ENCODE measurements around the gene COL1A2.

COL1A2 gene

DNA sequence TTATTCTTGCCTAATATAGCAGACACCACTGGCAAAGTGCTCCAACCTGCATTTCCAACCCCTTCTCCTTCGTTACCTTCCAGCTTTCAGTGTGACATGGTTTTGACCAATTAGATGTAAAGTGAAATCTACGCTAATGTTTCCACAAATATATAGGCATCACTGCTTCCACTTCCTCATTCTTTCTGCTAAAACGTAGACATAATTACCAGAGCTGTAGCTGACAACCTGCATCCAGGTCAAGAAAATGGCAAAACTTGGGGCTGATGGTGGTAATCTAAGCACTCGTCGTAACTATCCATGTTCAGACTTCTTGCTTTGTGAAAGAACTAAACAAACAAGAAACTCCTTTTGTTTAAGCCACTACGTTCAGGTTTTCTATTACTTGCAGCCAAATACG is 41.8 kb upstream of the COL1A2 start:
- TF ChIP-seq, protein P1, sequence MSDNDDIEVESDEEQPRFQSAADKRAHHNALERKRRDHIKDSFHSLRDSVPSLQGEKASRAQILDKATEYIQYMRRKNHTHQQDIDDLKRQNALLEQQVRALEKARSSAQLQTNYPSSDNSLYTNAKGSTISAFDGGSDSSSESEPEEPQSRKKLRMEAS (IDR thresholded peaks at IDR 0.05): no peak
- TF ChIP-seq FOXM1 (IDR thresholded peaks at IDR 0.05; ENCODE audit: borderline replicate concordance, low read depth) (no peak), TCF12 (IDR thresholded peaks at IDR 0.05; ENCODE audit: low read depth) (no peak), TAF1 (IDR thresholded peaks at IDR 0.05; ENCODE audit: low read depth) (no peak), RAD21 (IDR thresholded peaks at IDR 0.05; ENCODE audit: low read depth) (no peak), ZBTB7A (IDR thresholded peaks at IDR 0.05; ENCODE audit: low read depth) (no peak), EGR1 (IDR thresholded peaks at IDR 0.05) (no peak), TEAD4 (IDR thresholded peaks at IDR 0.05) (no peak), CEBPB (IDR thresholded peaks at IDR 0.05) (no peak), CREB1 (IDR thresholded peaks at IDR 0.05; ENCODE audit: low read depth) (no peak), NFIC (IDR thresholded peaks at IDR 0.05) (no peak), EP300 (IDR thresholded peaks at IDR 0.05; ENCODE audit: borderline replicate concordance) (no peak)
- TF ChIP-seq, protein P2, sequence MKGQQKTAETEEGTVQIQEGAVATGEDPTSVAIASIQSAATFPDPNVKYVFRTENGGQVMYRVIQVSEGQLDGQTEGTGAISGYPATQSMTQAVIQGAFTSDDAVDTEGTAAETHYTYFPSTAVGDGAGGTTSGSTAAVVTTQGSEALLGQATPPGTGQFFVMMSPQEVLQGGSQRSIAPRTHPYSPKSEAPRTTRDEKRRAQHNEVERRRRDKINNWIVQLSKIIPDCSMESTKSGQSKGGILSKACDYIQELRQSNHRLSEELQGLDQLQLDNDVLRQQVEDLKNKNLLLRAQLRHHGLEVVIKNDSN (IDR thresholded peaks at IDR 0.05): no peak
- TF ChIP-seq, protein P3, sequence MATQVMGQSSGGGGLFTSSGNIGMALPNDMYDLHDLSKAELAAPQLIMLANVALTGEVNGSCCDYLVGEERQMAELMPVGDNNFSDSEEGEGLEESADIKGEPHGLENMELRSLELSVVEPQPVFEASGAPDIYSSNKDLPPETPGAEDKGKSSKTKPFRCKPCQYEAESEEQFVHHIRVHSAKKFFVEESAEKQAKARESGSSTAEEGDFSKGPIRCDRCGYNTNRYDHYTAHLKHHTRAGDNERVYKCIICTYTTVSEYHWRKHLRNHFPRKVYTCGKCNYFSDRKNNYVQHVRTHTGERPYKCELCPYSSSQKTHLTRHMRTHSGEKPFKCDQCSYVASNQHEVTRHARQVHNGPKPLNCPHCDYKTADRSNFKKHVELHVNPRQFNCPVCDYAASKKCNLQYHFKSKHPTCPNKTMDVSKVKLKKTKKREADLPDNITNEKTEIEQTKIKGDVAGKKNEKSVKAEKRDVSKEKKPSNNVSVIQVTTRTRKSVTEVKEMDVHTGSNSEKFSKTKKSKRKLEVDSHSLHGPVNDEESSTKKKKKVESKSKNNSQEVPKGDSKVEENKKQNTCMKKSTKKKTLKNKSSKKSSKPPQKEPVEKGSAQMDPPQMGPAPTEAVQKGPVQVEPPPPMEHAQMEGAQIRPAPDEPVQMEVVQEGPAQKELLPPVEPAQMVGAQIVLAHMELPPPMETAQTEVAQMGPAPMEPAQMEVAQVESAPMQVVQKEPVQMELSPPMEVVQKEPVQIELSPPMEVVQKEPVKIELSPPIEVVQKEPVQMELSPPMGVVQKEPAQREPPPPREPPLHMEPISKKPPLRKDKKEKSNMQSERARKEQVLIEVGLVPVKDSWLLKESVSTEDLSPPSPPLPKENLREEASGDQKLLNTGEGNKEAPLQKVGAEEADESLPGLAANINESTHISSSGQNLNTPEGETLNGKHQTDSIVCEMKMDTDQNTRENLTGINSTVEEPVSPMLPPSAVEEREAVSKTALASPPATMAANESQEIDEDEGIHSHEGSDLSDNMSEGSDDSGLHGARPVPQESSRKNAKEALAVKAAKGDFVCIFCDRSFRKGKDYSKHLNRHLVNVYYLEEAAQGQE (IDR thresholded peaks at IDR 0.05; ENCODE audit: low read depth): no peak

DNA sequence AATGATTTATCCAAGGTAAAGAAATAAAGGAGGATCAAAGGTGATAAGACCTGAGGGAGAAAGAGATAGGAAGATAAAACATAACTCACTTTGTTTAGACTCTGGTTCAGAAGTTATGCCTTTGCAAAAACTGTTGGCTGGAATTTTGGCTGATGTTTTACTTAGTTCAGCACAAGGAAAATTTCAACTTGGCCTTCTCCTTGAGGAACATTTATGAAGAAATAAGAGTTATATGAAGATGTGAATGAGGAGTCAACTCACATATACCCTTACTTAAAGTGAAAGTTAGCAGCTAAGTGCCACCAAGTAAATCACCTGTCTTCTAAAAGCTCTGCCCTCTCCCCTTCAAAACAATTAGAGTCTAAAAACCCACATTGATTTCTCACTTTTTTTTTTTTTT is 39.7 kb upstream of the COL1A2 start:
- TF ChIP-seq YY1 (IDR thresholded peaks at IDR 0.05; ENCODE audit: low read depth) (no peak), RAD21 (IDR thresholded peaks at IDR 0.05; ENCODE audit: low read depth) (no peak), TCF12 (IDR thresholded peaks at IDR 0.05; ENCODE audit: low read depth) (no peak), EP300 (IDR thresholded peaks at IDR 0.05; ENCODE audit: borderline replicate concordance) (no peak), FOXM1 (IDR thresholded peaks at IDR 0.05; ENCODE audit: borderline replicate concordance, low read depth) (no peak), TAF1 (IDR thresholded peaks at IDR 0.05; ENCODE audit: low read depth) (no peak), TEAD4 (IDR thresholded peaks at IDR 0.05) (no peak), ZBTB7A (IDR thresholded peaks at IDR 0.05; ENCODE audit: low read depth) (no peak), EGR1 (IDR thresholded peaks at IDR 0.05) (no peak), CEBPB (IDR thresholded peaks at IDR 0.05) (no peak), CREB1 (IDR thresholded peaks at IDR 0.05; ENCODE audit: low read depth) (no peak), NFIC (IDR thresholded peaks at IDR 0.05) (no peak)
- TF ChIP-seq, protein P3 (IDR thresholded peaks at IDR 0.05; ENCODE audit: low read depth): no peak
- TF ChIP-seq, protein P1 (IDR thresholded peaks at IDR 0.05): no peak
- TF ChIP-seq, protein P2 (IDR thresholded peaks at IDR 0.05): no peak

DNA sequence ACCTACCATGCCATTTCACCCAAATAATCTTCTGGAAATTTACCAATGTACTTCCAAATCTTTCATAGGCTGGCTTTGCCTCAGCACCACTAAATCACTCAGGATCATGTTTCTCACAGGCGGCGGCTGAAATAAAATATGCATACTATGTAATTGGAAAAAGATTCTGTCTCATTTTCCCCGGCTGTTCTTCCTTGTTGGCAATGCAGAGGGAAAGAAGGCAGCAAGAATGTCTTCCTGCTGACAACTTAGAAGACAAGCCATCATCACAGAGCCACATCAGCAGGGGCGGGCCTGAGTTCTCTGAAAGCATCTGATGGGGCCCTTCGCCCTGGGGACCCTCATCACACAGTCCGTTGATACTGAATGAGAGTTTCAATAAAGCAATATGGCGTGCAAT is 39.2 kb upstream of the COL1A2 start:
- peak; percentile 60; the same call in 1 of the 2 replicates for TF ChIP-seq TEAD4 (IDR thresholded peaks at IDR 0.05)
- TF ChIP-seq FOXM1 (IDR thresholded peaks at IDR 0.05; ENCODE audit: borderline replicate concordance, low read depth): 0 out of 2 replicates have a peak, but pooled peaks have one; percentile 40
- TF ChIP-seq CREB1 (IDR thresholded peaks at IDR 0.05; ENCODE audit: low read depth): no peak
- TF ChIP-seq, protein P1 (IDR thresholded peaks at IDR 0.05): no peak
- no peak for TF ChIP-seq CEBPB (IDR thresholded peaks at IDR 0.05)
- no peak for TF ChIP-seq ZBTB7A (IDR thresholded peaks at IDR 0.05; ENCODE audit: low read depth)
- TF ChIP-seq NFIC (IDR thresholded peaks at IDR 0.05): peak; percentile 53; the same call in 1 of the 2 replicates
- no peak for TF ChIP-seq EGR1 (IDR thresholded peaks at IDR 0.05)
- TF ChIP-seq, protein P2 (IDR thresholded peaks at IDR 0.05): no peak
- peak; percentile 75 for TF ChIP-seq EP300 (IDR thresholded peaks at IDR 0.05; ENCODE audit: borderline replicate concordance)
- TF ChIP-seq, protein P3 (IDR thresholded peaks at IDR 0.05; ENCODE audit: low read depth): no peak
- TF ChIP-seq TCF12 (IDR thresholded peaks at IDR 0.05; ENCODE audit: low read depth): peak; percentile 52; the same call in 1 of the 2 replicates
- no peak for TF ChIP-seq TAF1 (IDR thresholded peaks at IDR 0.05; ENCODE audit: low read depth)
